IMR-90 (cell line): ENCODE measurements around the gene IL24.

Experiments
- CEBPB ChIP-seq: IDR thresholded peaks from 2 replicates; pipeline ENCODE4 v1.6.1; 2012; ENCODE audit warnings: low read depth, low read length, improper control_type of control experiment
- CTCF ChIP-seq: conservative IDR thresholded peaks from 2 replicates; pipeline ENCODE4 v1.5.1; 2012; ENCODE audit warnings: mild to moderate bottlenecking, low read depth, low read length, improper control_type of control experiment
- ELK1 ChIP-seq: fragments of 150-350 bp; IDR thresholded peaks from 2 replicates; pipeline ENCODE4 v1.6.1; 2016; ENCODE audit warnings: low read depth, mild to moderate bottlenecking, low read length, moderate library complexity, borderline replicate concordance
- FOS ChIP-seq: fragments of 150-350 bp; IDR thresholded peaks from 2 replicates; pipeline ENCODE4 v1.6.1; 2016; ENCODE audit warnings: low read depth, low read length
- MAFK ChIP-seq: IDR thresholded peaks from 2 replicates; pipeline ENCODE4 v1.6.1; 2012; ENCODE audit warnings: low read depth, low read length, improper control_type of control experiment
- MAZ ChIP-seq: IDR thresholded peaks from 2 replicates; pipeline ENCODE4 v1.6.1; 2012; ENCODE audit warnings: low read depth, mild to moderate bottlenecking, low read length, improper control_type of control experiment, moderate library complexity, borderline replicate concordance
- MXI1 ChIP-seq: IDR thresholded peaks from 2 replicates; pipeline ENCODE4 v1.6.1; 2012; ENCODE audit warnings: low read depth, mild to moderate bottlenecking, low read length, moderate library complexity, borderline replicate concordance
- NFE2L2 ChIP-seq: fragments of 150-350 bp; IDR thresholded peaks from 2 replicates; pipeline ENCODE4 v1.6.1; 2016; ENCODE audit warnings: low read depth, mild to moderate bottlenecking, low read length
- POLR2A ChIP-seq: IDR thresholded peaks from 2 replicates; pipeline ENCODE4 v1.6.1; 2012; ENCODE audit warnings: mild to moderate bottlenecking, low read depth, low read length
- RAD21 ChIP-seq: IDR thresholded peaks from 2 replicates; pipeline ENCODE4 v1.6.1; 2012; ENCODE audit warnings: low read length, improper control_type of control experiment
- RCOR1 ChIP-seq: IDR thresholded peaks from 2 replicates; pipeline ENCODE4 v1.6.1; 2012; ENCODE audit warnings: mild to moderate bottlenecking, low read length, improper control_type of control experiment; ENCODE audit not compliant: insufficient replicate concordance
- RFX5 ChIP-seq: IDR thresholded peaks from 2 replicates; pipeline ENCODE4 v1.8.0; 2012; ENCODE audit warnings: low read depth, mild to moderate bottlenecking, low read length, moderate library complexity
- SMC3 ChIP-seq: fragments of 150-350 bp; IDR thresholded peaks from 2 replicates; pipeline ENCODE4 v1.6.1; 2016; ENCODE audit warnings: low read depth, mild to moderate bottlenecking, antibody characterized with exemption, low read length, moderate library complexity

GRCh38 chr1:206939841-206940587 lies 42.8 kb downstream of the IL24 start:
- TF ChIP-seq CTCF (no peak), POLR2A (no peak), CEBPB (no peak), ELK1 (no peak), NFE2L2 (no peak), SMC3 (no peak), FOS (no peak), RAD21 (no peak), MXI1 (no peak), MAFK (no peak), RCOR1 (no peak), MAZ (no peak), RFX5 (no peak)
